Heart left ventricle (tissue), 13 donors: ENCODE measurements around the gene ROR1.

Experiments
- CTCF ChIP-seq, 12 donors: fragments of 200-600 bp; sonication (generic) in 4 of 12; IDR thresholded peaks; one replicate each; pipeline versions ENCODE4 v1.5.0 to v1.8.0; 2018 to 2022; ENCODE audit warnings: antibody characterized with exemption in 12 of 12, mild to moderate bottlenecking in 5 of 12
- POLR2A ChIP-seq, 2 donors: fragments of 450-650 bp; IDR thresholded peaks; one replicate each; pipeline ENCODE4 v1.6.1; 2017; ENCODE audit warnings: antibody characterized with exemption in 2 of 2, mild to moderate bottlenecking in 2 of 2, moderate library complexity in 2 of 2
- donor health status: ischemic (EF 13 %, LVEDD 7.1; RV severe dilation, severe dysfunction).
- donor health status: DM: no; HTN: yes; CAD: no.
- donor health status: DM: no; HTN: no; CAD: no.
- donor health status: ischemic (EF 25% LVEDD 6.9; RV normal size, moderate dysfunction).
- donor health status: ischemic (EF 25% LVEDD 5.7; RV mildly dilated, moderate dysfunction).
- donor health status: ischemic (EF 35%, LVEDD 5.7; RV mildly dilated, moderate dysfunction).
- donor health status: nonischemic (EF 11% LVEDD 7.7; RV severe dilation, severe dysfunction).
- donor health status: DM: yes; HTN: yes; CAD: no.
- donor health status: PGD.
- donor health status: ischemic (EF 29% LVEDD 5.4; RV normal size, mild dysfunction).
- donor health status: nonischemic (EF 23%, LVEDD 6.1; RV moderate dilation, normal function).

GRCh38 chr1:63936276-63936675 is 162.5 kb downstream of the ROR1 start:
- no peak for TF ChIP-seq CTCF (IDR thresholded peaks at IDR 0.05)
- no peak for TF ChIP-seq POLR2A (IDR thresholded peaks at IDR 0.05)
